K562 (cell line): ENCODE measurements around the gene HMCN1. TPM values are rescaled to one million over a fixed set of nuclear protein-coding genes. Genes with fewer than 3 reads are reported as not detected.

Experiments used
- ATAC-seq: fragments of 200-7000 bp; cut with Tn5 transposase; 3 replicates; pipeline ENCODE4 v1.9.1; 2020; ENCODE audit warnings: moderate library complexity
- BruUV-seq: library from RNA; stranded (reverse); fragments of 400-500 nt; replicated peaks from 2 replicates; lab custom pipeline; 2021; lab: Mats Ljungman, UMichigan
- CTCF ChIA-PET: fragments of 300-600 bp; formaldehyde crosslinking; extraction: SDS; loops from one replicate; lab custom pipeline; 2021; ENCODE audit warnings: low intra/inter-chr PET ratio; lab: Yijun Ruan, JAX
- POLR2A ChIA-PET: fragments of 300-600, 350-650 bp; sonication (Branson Sonifier 250); formaldehyde crosslinking; extraction: SDS; loops from one replicate; lab custom pipeline; 2021; ENCODE audit warnings: antibody characterized with exemption, inconsistent platforms; lab: Yijun Ruan, JAX
- DNase-seq, 4 experiments: peaks; one replicate each; pipeline versions ENCODE4 v3.0.0 to v3.0.0-alpha.2; 2011 to 2018; ENCODE audit warnings: low spot score in 3 of 4, mixed read lengths in 3 of 4; ENCODE audit errors: extremely low read depth in 1 of 4
- FAIRE-seq: peaks from 2 replicates; lab custom pipeline; 2011; peaks lifted over from hg19 to GRCh38; lab: Jason Lieb, UNC
- H2AFZ ChIP-seq: 2 replicates; pipeline ENCODE4 v1.6.0; 2011; ENCODE audit warnings: low read depth, low read length, control low read depth, inconsistent platforms
- H3K27ac ChIP-seq: fragments of 200-600 bp; 3 replicates; pipeline ENCODE4 v1.8.0; 2011; ENCODE audit warnings: low read depth, mild to moderate bottlenecking, control low read depth, inconsistent platforms, low read length, moderate library complexity, mixed read lengths; ENCODE audit errors: extremely low read depth
- H3K27me3 ChIP-seq, 2 experiments: fragments of 300-600 bp in 1 of 2; 2 replicates in 1 of 2; 3 replicates in 1 of 2; pipeline versions ENCODE4 v1.6.0 to v1.8.0; 2011; ENCODE audit warnings: inconsistent platforms in 2 of 2, low read length in 2 of 2, mild to moderate bottlenecking in 1 of 2, mixed read lengths in 1 of 2, moderate library complexity in 1 of 2; ENCODE audit not compliant: control insufficient read depth in 2 of 2, insufficient read depth in 2 of 2
- H3K36me3 ChIP-seq: fragments of 300-600 bp; 3 replicates; pipeline ENCODE4 v1.8.0; 2011; ENCODE audit warnings: mild to moderate bottlenecking, low read length, inconsistent platforms; ENCODE audit not compliant: control insufficient read depth, insufficient read depth
- H3K4me1 ChIP-seq, 2 experiments: fragments of 200-600 bp in 1 of 2; replicated peaks in 1 of 2; 2 replicates in 1 of 2; 3 replicates in 1 of 2; pipeline versions ENCODE4 v1.5.1 to v1.8.0; 2011; ENCODE audit warnings: inconsistent platforms in 2 of 2, low read length in 2 of 2, mild to moderate bottlenecking in 1 of 2, mixed read lengths in 1 of 2, moderate library complexity in 1 of 2; ENCODE audit not compliant: control insufficient read depth in 2 of 2, insufficient read depth in 2 of 2
- H3K4me2 ChIP-seq: 2 replicates; pipeline ENCODE4 v1.6.1; 2011; ENCODE audit warnings: low read length, control low read depth, inconsistent platforms, mixed read lengths; ENCODE audit not compliant: insufficient read depth
- H3K4me3 ChIP-seq: fragments of 200-600 bp; sonication (generic), shearing (Covaris generic); 2 replicates; pipeline ENCODE4 v1.5.1; 2016; ENCODE audit warnings: control low read depth, inconsistent platforms
- H3K79me2 ChIP-seq: fragments of 200-600 bp; 3 replicates; pipeline ENCODE4 v1.8.0; 2011; ENCODE audit warnings: low read length, inconsistent platforms; ENCODE audit not compliant: control insufficient read depth, insufficient read depth
- H3K9ac ChIP-seq, 2 experiments: 2 replicates each; pipeline versions ENCODE4 v1.6.0 to v1.6.1; 2011; ENCODE audit warnings: low read depth in 2 of 2, low read length in 2 of 2, control low read depth in 1 of 2, inconsistent platforms in 1 of 2, mild to moderate bottlenecking in 1 of 2, mixed read lengths in 1 of 2; ENCODE audit not compliant: insufficient read depth in 1 of 2
- H3K9me1 ChIP-seq: one replicate; pipeline ENCODE4 v1.6.0; 2011; ENCODE audit warnings: inconsistent platforms, mild to moderate bottlenecking, low read length, moderate library complexity; ENCODE audit not compliant: control insufficient read depth, insufficient read depth
- H3K9me3 ChIP-seq: replicated peaks from 2 replicates; pipeline ENCODE4 v1.5.1; 2011; ENCODE audit warnings: low read depth, low read length, inconsistent platforms; ENCODE audit not compliant: control insufficient read depth, insufficient read depth
- H4K20me1 ChIP-seq: replicated peaks from 2 replicates; pipeline ENCODE4 v1.6.1; 2011; ENCODE audit warnings: low read length, inconsistent platforms, mixed read lengths; ENCODE audit not compliant: control insufficient read depth, insufficient read depth
- HLTF ChIP-seq: fragments of 450-650 bp; IDR thresholded peaks from 2 replicates; pipeline ENCODE4 v1.6.1; 2016
- HMGXB4 ChIP-seq: sonication (generic); formaldehyde crosslinking; IDR thresholded peaks from 2 replicates; pipeline ENCODE4 v1.8.1; 2023; ENCODE audit warnings: mild to moderate bottlenecking, missing genetic modification reagents
- SMARCC2 ChIP-seq: fragments of 450-650 bp; IDR thresholded peaks from 2 replicates; pipeline ENCODE4 v1.6.1; 2017; ENCODE audit warnings: antibody characterized with exemption, moderate library complexity, mild to moderate bottlenecking, low read depth
- ZNF3 ChIP-seq: fragments of 250-450 bp; sonication (Bioruptor Pico); IDR thresholded peaks from 2 replicates; pipeline ENCODE4 v1.5.0; 2021; ENCODE audit warnings: mild to moderate bottlenecking, moderate library complexity
- WGBS: fragments of 100-300 bp; shearing (Covaris generic); methylation state at CpG from one replicate; pipeline ENCODE4 v1.1.6; 2016; ENCODE audit warnings: low coverage, mixed read lengths; ENCODE audit not compliant: insufficient coverage; ENCODE audit errors: missing lambda C conversion rate; 5-methylcytosine and 5-hydroxymethylcytosine counted together
- in situ Hi-C: fragments of 300-500 bp; cut with MboI; formaldehyde crosslinking; loops from 4 replicates; pipeline ENCODE4 v1.15.0; 2018; ENCODE audit warnings: inconsistent platforms, mixed read lengths
- intact Hi-C: fragments of 100-400 bp; cut with micrococcal nuclease; formaldehyde crosslinking; loops from 2 replicates; pipeline ENCODE4 v1.14.2; 2022
- polyA plus RNA-seq, 8 experiments: library from polyadenylated mRNA; depleted of rRNA in 4 of 8; stranded (reverse) in 5 of 8; unstranded in 3 of 8; fragments of >200 nt; fragmentation: Nextera tagmentation in 2 of 8; fragmentation: Illumina TruSeq in 1 of 8; extraction: Ambion mirVana in 2 of 8; extraction: Trizol in 1 of 8; gene quantifications; 2 replicates each; pipeline versions ENCODE4 v1.2.1 to v1.2.3, GENCODE V29; 2011 to 2014; ENCODE audit warnings: inconsistent platforms in 1 of 8, missing spikeins in 1 of 8
- total RNA-seq, 7 experiments: library from RNA; depleted of rRNA in 6 of 7; stranded (reverse); fragments of >200 nt in 6 of 7; fragmentation: Illumina TruSeq in 2 of 7; extraction: Trizol in 2 of 7; gene quantifications; 2 replicates each; pipeline versions ENCODE4 v1.2.1 to v1.2.3, GENCODE V29; 2011 to 2021; ENCODE audit warnings: low replicate concordance in 1 of 7

The HMCN1 gene
- total and polyA plus RNA-seq, 9 of the 15 experiments (the other 6 are each of a cell fraction or from before 2014, with no cell fraction given) = 0.07 to 0.36 (median 0.21) TPM

- no peak for TF ChIP-seq HMGXB4 (CRISPR knock-in tag)
- no peak for TF ChIP-seq ZNF3 (CRISPR knock-in tag)
These were observed 74.4 kb downstream of the HMCN1 start (continued) for GRCh38 chr1:185808631-185809030.

GRCh38 chr1:185811073-185811709, 77.0 kb downstream of the HMCN1 start:
- POLR2A ChIA-PET = interaction anchor here (0.6 kb wide), 1 partner anchor 42 kb away, joined by 4 read pairs; no protein-coding TSS in a partner anchor
- H3K4me2 ChIP-seq = no peak overlapping the region
- H3K9ac ChIP-seq = no peak overlapping the region
- 9% methylated on average over 3 of the region's 3 CpGs for WGBS
- no TSS peak for BruUV-seq
- H3K4me1 ChIP-seq = no peaks in the 10 kb centered on the region
- H3K9me3 ChIP-seq = no peaks in the 10 kb centered on the region
- no peak for FAIRE-seq
- no peaks in the 10 kb centered on the region for H3K36me3 ChIP-seq
- no peaks in the 10 kb centered on the region for H3K9me1 ChIP-seq
- no peak overlapping the region for H3K27ac ChIP-seq
- CTCF ChIA-PET = no interaction called here
- H3K4me3 ChIP-seq = no peak overlapping the region
- peak; percentile 63 for ATAC-seq
- no peaks in the 10 kb centered on the region for H3K27me3 ChIP-seq
- in situ Hi-C loops = loop anchor here (25.0 kb wide), 1 partner anchor 401 kb away; no protein-coding TSS in a partner anchor
- no peaks in the 10 kb centered on the region for H3K79me2 ChIP-seq
- TF ChIP-seq HLTF (no peak), SMARCC2 (no peak)
- peak in 1 of 4 experiments; percentile 4 for DNase-seq
- H4K20me1 ChIP-seq = no peaks in the 10 kb centered on the region
- intact Hi-C loops = loop anchor here (5.0 kb wide), 2 partner anchors 186 to 346 kb away; no protein-coding TSS in a partner anchor
- no peak overlapping the region for H2AFZ ChIP-seq
